B cell (primary cell): ENCODE data around the gene SORL1.

Experiments used
- EZH2 ChIP-seq: IDR thresholded peaks from 2 replicates; pipeline ENCODE4 v1.6.1; 2012; ENCODE audit warnings: borderline replicate concordance, low read depth, mild to moderate bottlenecking, moderate library complexity, low read length; ENCODE audit not compliant: insufficient read depth, poor library complexity, severe bottlenecking
- TF ChIP-seq, protein P1 (sequence below): fragments of 200-600 bp; IDR thresholded peaks from one replicate; pipeline ENCODE4 v1.8.0; 2022; ENCODE audit warnings: antibody characterized with exemption, mild to moderate bottlenecking

- TF ChIP-seq, protein P1, sequence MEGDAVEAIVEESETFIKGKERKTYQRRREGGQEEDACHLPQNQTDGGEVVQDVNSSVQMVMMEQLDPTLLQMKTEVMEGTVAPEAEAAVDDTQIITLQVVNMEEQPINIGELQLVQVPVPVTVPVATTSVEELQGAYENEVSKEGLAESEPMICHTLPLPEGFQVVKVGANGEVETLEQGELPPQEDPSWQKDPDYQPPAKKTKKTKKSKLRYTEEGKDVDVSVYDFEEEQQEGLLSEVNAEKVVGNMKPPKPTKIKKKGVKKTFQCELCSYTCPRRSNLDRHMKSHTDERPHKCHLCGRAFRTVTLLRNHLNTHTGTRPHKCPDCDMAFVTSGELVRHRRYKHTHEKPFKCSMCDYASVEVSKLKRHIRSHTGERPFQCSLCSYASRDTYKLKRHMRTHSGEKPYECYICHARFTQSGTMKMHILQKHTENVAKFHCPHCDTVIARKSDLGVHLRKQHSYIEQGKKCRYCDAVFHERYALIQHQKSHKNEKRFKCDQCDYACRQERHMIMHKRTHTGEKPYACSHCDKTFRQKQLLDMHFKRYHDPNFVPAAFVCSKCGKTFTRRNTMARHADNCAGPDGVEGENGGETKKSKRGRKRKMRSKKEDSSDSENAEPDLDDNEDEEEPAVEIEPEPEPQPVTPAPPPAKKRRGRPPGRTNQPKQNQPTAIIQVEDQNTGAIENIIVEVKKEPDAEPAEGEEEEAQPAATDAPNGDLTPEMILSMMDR = no peak
- no peak for TF ChIP-seq EZH2
Measured at GRCh38 chr11:121566279-121567168, 114.4 kb downstream of the SORL1 start.
